ENCODE data around the gene ATAD3C. TPM values are rescaled to one million over a fixed set of nuclear protein-coding genes. Genes with fewer than 3 reads are reported as not detected.
"Not testable (repeated sequence)": the region's sequence is repeated elsewhere in the genome, so short reads cannot be mapped to it uniquely, and the experiment has no call there.

Gene ATAD3C
- total RNA-seq, 3 donors from 2014 or later, result 0.35 to 1.4 (median 0.55) TPM

- TF ChIP-seq CTCF (IDR thresholded peaks at IDR 0.05), result no peak
Measured at GRCh38 chr1:1470626-1471388, 21.3 kb downstream of the ATAD3C start.

GRCh38 chr1:1471389-1472052, 22.0 kb downstream of the ATAD3C start, which contains the start of gene ATAD3B:
ATAD3B (plus strand) TSS chr1:1471765; CDS start chr1:1471885, 120 bp downstream.
- H3K9me3 ChIP-seq, result no peaks in the 10 kb centered on the region
- H3K4me3 ChIP-seq, result peak within 1 kb of the TSS; percentile 87
- peaks cover 18% of the 10 kb centered on the region for H3K4me1 ChIP-seq (ENCODE audit: low read depth)
- intact Hi-C loops (cut with DNase I, micrococcal nuclease), result no loop called here
- DNase-seq (peak; percentile 96), ATAC-seq (peak; percentile 98)
- no peak for TF ChIP-seq CTCF (IDR thresholded peaks at IDR 0.05)
- no peaks in the 10 kb centered on the region for H3K36me3 ChIP-seq (ENCODE audit: low read depth)

More at GRCh38 chr1:1470626-1471388, 21.3 kb downstream of the ATAD3C start:
- DNase-seq (peak in 2 of 3 donors; percentile 42 to 54), ATAC-seq (peak; percentile 26)
- peaks cover 18% of the 10 kb centered on the region for H3K4me1 ChIP-seq (ENCODE audit: low read depth)
- no peaks in the 10 kb centered on the region for H3K36me3 ChIP-seq (ENCODE audit: low read depth)
- peak overlapping the region; percentile 87 for H3K4me3 ChIP-seq
- intact Hi-C loops (cut with DNase I, micrococcal nuclease), result no loop called here
- no peaks in the 10 kb centered on the region for H3K9me3 ChIP-seq

- H3K36me3 ChIP-seq (ENCODE audit: low read depth); H3K9me3 ChIP-seq; intact Hi-C loops (cut with DNase I, micrococcal nuclease): not testable (repeated sequence)
- Histone ChIP-seq H3K4me1 (ENCODE audit: low read depth) (peaks cover 18% of the 10 kb centered on the region), H3K4me3 (peak overlapping the region; percentile 87)
- DNase-seq (peak in 1 of 3 donors; percentile 47), ATAC-seq (peak; percentile 48)
Measured at GRCh38 chr1:1472053-1472876, 22.8 kb downstream of the ATAD3C start.

- H3K4me3 ChIP-seq; ATAC-seq; DNase-seq; H3K36me3 ChIP-seq (ENCODE audit: low read depth); H3K9me3 ChIP-seq; intact Hi-C loops (cut with DNase I, micrococcal nuclease): not testable (repeated sequence)
- peaks cover 13% of the 10 kb centered on the region for H3K4me1 ChIP-seq (ENCODE audit: low read depth)
Measured at GRCh38 chr1:1476011-1476410, 26.5 kb downstream of the ATAD3C start.

- Histone ChIP-seq H3K36me3 (ENCODE audit: low read depth) (peaks cover 8% of the 10 kb centered on the region), H3K4me1 (ENCODE audit: low read depth) (peaks cover 13% of the 10 kb centered on the region), H3K9me3 (no peaks in the 10 kb centered on the region), H3K4me3 (no peak overlapping the region)
- no peak for TF ChIP-seq CTCF (IDR thresholded peaks at IDR 0.05)
- no peak for ATAC-seq
- DNase-seq, result no peak
- intact Hi-C loops (cut with DNase I, micrococcal nuclease), result no loop called here
Measured at GRCh38 chr1:1477206-1477605, 27.7 kb downstream of the ATAD3C start.

GRCh38 chr1:1479547-1480487, 30.3 kb downstream of the ATAD3C start:
- intact Hi-C loops (cut with DNase I, micrococcal nuclease), result no loop called here
- DNase-seq (no peak), ATAC-seq (no peak)
- peaks cover 8% of the 10 kb centered on the region for H3K36me3 ChIP-seq (ENCODE audit: low read depth)
- no peak overlapping the region for H3K4me3 ChIP-seq
- TF ChIP-seq CTCF (IDR thresholded peaks at IDR 0.05), result no peak
- H3K9me3 ChIP-seq, result no peaks in the 10 kb centered on the region
- no peaks in the 10 kb centered on the region for H3K4me1 ChIP-seq (ENCODE audit: low read depth)

GRCh38 chr1:1480488-1480867, 31.0 kb downstream of the ATAD3C start:
- intact Hi-C loops (cut with DNase I, micrococcal nuclease); H3K4me3 ChIP-seq; H3K9me3 ChIP-seq; H3K4me1 ChIP-seq (ENCODE audit: low read depth); ATAC-seq; DNase-seq; H3K36me3 ChIP-seq (ENCODE audit: low read depth): not testable (repeated sequence)

GRCh38 chr1:1481811-1482210, 32.3 kb downstream of the ATAD3C start:
- intact Hi-C loops (cut with DNase I, micrococcal nuclease); ATAC-seq; H3K9me3 ChIP-seq; H3K4me1 ChIP-seq (ENCODE audit: low read depth); H3K36me3 ChIP-seq (ENCODE audit: low read depth); DNase-seq; H3K4me3 ChIP-seq: not testable (repeated sequence)
